Testis (tissue), 3 donors: ENCODE measurements around the gene CNPY1. TPM values are rescaled to one million over a fixed set of nuclear protein-coding genes. Genes with fewer than 3 reads are reported as not detected.
"Not testable (repeated sequence)": the region's sequence is repeated elsewhere in the genome, so short reads cannot be mapped to it uniquely, and the experiment has no call there.

Source experiments
- DNase-seq: peaks from one replicate; pipeline ENCODE4 v3.0.0-alpha.2; 2019
- H3K27ac ChIP-seq, 2 donors: fragments of 200-600 bp; sonication (generic); one replicate each; pipeline ENCODE4 v1.5.1; 2019
- H3K27me3 ChIP-seq: fragments of 200-600 bp; sonication (generic); one replicate; pipeline ENCODE4 v1.5.1; 2019
- H3K36me3 ChIP-seq: fragments of 200-600 bp; sonication (generic); one replicate; pipeline ENCODE4 v1.5.1; 2017; ENCODE audit warnings: low read depth; ENCODE audit errors: missing control alignments
- H3K4me1 ChIP-seq: fragments of 200-600 bp; sonication (generic); one replicate; pipeline ENCODE4 v1.5.1; 2019
- H3K4me3 ChIP-seq, 2 donors: fragments of 200-600 bp; sonication (generic); one replicate each; pipeline ENCODE4 v1.5.1; 2017 to 2019
- H3K9me3 ChIP-seq: fragments of 200-600 bp; sonication (generic); one replicate; pipeline ENCODE4 v1.5.1; 2017
- POLR2A ChIP-seq: fragments of 450-650 bp; IDR thresholded peaks from one replicate; pipeline ENCODE4 v1.6.1; 2017; ENCODE audit warnings: antibody characterized with exemption, mild to moderate bottlenecking, moderate library complexity
- WGBS, 2 donors: methylation state at CpG; one replicate each; pipeline ENCODE4 v1.1.5; 2018; 5-methylcytosine and 5-hydroxymethylcytosine counted together
- intact Hi-C: fragments of 100-400 bp; cut with DNase I; formaldehyde crosslinking; loops from one replicate; pipeline ENCODE4 v1.15.1; 2023; ENCODE audit warnings: low total_unique reads
- polyA plus RNA-seq: library from polyadenylated mRNA; stranded (reverse); fragments of 350-450 nt; fragmentation: Illumina TruSeq; extraction: RNeasy Lipid Tissue Mini Kit (QIAGEN cat#74804); gene quantifications from one replicate; pipeline ENCODE4 v1.2.3, GENCODE V29; 2014; ENCODE audit warnings: low read depth, low replicate concordance; ENCODE audit not compliant: insufficient read depth
- total RNA-seq, 2 donors: library from RNA; depleted of rRNA; stranded (reverse); fragments of >200 nt; gene quantifications; one replicate each; pipeline ENCODE4 v1.2.3, GENCODE V29; 2016
- TF ChIP-seq, protein P1 (sequence below), 3 experiments: fragments of 450-650 bp in 2 of 3; fragments of 200-600 bp in 1 of 3; sonication (generic) in 1 of 3; IDR thresholded peaks; one replicate each; pipeline ENCODE4 v1.5.1; 2016 to 2019; ENCODE audit warnings: antibody characterized with exemption in 3 of 3, mild to moderate bottlenecking in 2 of 3, moderate library complexity in 1 of 3

The CNPY1 gene
- total and polyA plus RNA-seq, 3 donors from 2014 or later, result 0.25 to 0.47 (median 0.31) TPM

DNA sequence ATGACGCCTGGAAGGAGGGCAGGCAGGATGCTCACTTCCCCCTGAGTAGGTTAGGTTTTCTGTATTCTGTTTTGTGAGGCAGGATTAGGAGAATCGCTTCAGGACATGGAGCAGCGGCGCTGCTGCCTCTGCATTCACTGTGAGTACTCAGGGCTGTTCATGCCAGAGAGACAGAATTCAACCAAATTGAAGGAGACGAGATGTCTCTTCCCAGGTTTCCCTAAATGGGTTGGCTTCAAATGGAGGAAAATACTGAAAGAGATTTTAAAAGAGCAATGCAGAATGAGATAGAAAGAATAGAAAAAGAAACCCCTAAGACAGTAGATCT lies 21.9 kb upstream of the CNPY1 start:
- Histone ChIP-seq H3K9me3 (no peaks in the 10 kb centered on the region), H3K4me1 (no peaks in the 10 kb centered on the region), H3K4me3 (no peak overlapping the region), H3K27me3 (no peaks in the 10 kb centered on the region), H3K36me3 (no peaks in the 10 kb centered on the region), H3K27ac (no peak overlapping the region)
- intact Hi-C loops, result no loop called here
- no peak for DNase-seq
- WGBS, 2 donors, result 75 to 80% methylated on average over 5 of the region's 5 CpGs
- no peak for TF ChIP-seq POLR2A
- TF ChIP-seq, protein P1, sequence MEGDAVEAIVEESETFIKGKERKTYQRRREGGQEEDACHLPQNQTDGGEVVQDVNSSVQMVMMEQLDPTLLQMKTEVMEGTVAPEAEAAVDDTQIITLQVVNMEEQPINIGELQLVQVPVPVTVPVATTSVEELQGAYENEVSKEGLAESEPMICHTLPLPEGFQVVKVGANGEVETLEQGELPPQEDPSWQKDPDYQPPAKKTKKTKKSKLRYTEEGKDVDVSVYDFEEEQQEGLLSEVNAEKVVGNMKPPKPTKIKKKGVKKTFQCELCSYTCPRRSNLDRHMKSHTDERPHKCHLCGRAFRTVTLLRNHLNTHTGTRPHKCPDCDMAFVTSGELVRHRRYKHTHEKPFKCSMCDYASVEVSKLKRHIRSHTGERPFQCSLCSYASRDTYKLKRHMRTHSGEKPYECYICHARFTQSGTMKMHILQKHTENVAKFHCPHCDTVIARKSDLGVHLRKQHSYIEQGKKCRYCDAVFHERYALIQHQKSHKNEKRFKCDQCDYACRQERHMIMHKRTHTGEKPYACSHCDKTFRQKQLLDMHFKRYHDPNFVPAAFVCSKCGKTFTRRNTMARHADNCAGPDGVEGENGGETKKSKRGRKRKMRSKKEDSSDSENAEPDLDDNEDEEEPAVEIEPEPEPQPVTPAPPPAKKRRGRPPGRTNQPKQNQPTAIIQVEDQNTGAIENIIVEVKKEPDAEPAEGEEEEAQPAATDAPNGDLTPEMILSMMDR (IDR thresholded peaks at IDR 0.05), result no peak

DNA sequence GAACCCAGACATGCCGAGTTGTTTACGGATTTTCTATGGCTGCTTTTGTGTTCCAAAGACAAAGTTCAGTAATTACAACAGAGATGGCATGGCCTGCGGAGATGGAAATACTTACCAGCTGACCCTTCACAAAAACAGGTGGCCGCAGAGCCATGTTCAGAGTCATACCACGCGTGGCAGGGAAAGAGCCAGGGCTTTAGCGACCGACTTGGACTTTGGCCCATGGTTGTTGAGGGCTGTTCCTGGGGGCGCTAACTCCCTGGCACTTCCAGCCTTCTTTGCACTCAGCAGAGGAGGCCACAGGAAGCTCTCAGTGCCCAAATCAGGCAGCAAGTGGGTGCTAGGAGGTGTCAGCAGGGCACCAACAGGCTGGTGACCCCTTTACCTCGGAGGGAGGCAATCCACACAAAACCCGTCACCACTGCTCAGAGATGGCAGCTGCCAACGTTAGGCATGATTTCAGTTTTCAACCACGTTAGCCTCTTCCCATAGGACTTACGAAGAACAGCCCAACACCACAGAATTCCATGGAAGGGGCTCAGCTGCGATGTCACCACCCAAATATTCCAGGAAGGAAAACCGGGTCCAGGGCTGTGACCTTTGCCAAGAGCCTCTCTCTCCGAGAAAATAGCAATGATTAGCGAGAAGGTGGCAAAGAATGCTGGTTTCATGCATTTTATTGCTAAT lies 21.4 kb upstream of the CNPY1 start:
- Histone ChIP-seq H3K36me3 (no peaks in the 10 kb centered on the region), H3K9me3 (no peaks in the 10 kb centered on the region), H3K27ac (no peak overlapping the region), H3K4me1 (no peaks in the 10 kb centered on the region), H3K4me3 (no peak overlapping the region), H3K27me3 (no peaks in the 10 kb centered on the region)
- DNase-seq, result no peak
- 87 to 90% methylated on average over 16 to 18 of the region's 18 CpGs for WGBS, 2 donors
- intact Hi-C loops, result no loop called here
- TF ChIP-seq, protein P1 (IDR thresholded peaks at IDR 0.05), result no peak
- TF ChIP-seq POLR2A, result no peak

DNA sequence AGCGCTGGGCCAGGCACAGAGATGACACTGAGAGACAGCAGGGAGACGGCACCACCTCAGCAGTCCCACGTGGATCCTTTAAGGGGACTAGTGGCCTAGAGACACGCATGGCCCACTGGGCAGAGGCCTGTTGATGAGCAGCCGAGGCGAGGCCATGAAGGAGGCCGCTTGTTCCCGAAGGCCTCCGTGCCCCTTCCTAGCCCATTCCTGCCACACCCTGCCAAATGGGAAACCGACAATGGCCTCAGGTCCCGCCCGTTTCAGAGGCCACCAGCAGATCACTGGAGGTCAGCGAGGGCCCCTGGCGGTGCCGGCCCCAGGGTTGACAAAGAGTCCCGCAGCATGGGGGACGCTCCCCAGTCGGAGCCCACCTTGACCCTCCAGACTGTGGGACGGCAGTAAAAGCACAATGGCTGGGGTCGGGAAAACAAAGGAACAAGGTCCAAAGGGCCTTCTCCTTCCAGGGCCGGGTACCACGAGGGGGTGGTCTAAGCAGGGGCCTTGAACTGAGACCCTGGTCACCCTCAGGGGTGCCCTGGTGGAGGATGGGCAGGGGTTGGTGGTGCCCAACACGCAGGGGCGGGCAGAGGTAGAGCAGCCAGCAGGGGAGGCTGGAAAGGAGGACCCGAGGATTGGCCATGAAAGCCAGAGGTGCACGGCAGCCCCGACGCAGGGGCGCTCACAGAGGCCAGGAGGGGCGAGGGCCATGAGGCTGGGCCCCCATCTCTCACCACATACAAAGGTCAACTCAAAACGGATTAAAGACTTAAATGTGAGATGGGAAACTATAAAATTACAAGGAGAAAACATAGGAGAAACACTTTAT lies 19.9 kb upstream of the CNPY1 start:
- H3K4me1 ChIP-seq, result no peaks in the 10 kb centered on the region
- intact Hi-C loops, result no loop called here
- no peak for TF ChIP-seq POLR2A
- TF ChIP-seq, protein P1 (IDR thresholded peaks at IDR 0.05), result no peak
- no peak overlapping the region for H3K4me3 ChIP-seq
- no peaks in the 10 kb centered on the region for H3K36me3 ChIP-seq
- H3K27ac ChIP-seq, result no peak overlapping the region
- no peak for DNase-seq
- no peaks in the 10 kb centered on the region for H3K27me3 ChIP-seq
- WGBS, 2 donors, result 94% methylated on average over 19 to 31 of the region's 31 CpGs
- H3K9me3 ChIP-seq, result no peaks in the 10 kb centered on the region

DNA sequence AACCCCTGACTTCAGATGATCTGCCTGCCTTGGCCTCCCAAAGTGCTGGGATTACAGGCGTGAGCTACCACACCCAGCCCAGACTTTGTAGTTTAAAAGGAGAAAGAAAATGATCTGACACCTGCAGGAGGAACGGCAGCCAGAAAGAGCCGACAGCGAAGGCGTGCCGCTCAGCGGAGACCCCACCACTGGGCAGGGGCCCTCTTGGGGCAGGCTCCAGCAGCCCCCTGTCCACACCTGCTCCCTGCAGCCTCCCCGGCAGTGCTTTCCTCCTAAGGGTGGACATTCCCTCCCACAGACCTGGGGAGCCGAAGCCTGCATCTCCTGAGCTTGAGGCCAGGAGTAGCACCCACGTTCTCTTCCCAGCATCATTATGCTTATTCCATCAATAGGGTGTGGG lies 19.2 kb upstream of the CNPY1 start:
- WGBS, 2 donors, result 92 to 100% methylated on average over 1 to 10 of the region's 10 CpGs
- intact Hi-C loops, result no loop called here
- Histone ChIP-seq H3K4me1 (no peaks in the 10 kb centered on the region), H3K27me3 (no peaks in the 10 kb centered on the region), H3K4me3 (no peak overlapping the region), H3K36me3 (no peaks in the 10 kb centered on the region), H3K9me3 (no peaks in the 10 kb centered on the region), H3K27ac (no peak overlapping the region)
- no peak for DNase-seq
- TF ChIP-seq, protein P1 (IDR thresholded peaks at IDR 0.05), result no peak
- TF ChIP-seq POLR2A, result no peak

DNA sequence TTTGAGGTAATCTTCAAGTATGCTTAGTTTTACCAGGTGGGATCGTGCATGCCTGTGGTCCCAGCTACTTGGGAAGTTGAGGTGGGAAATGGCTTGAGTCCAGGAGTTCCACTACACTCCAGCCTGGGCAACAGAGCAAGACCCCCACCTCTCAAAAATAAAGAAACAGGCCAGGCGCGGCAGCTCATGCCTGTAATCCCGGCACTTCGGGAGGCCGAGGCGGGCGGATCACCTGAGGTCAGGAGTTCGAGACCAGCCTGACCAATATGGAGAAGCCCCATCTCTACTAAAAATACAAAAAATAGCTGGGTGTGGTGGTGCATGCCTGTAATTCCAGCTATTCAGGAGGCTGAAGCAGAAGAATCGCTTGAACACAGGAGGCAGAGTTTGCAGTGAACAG lies 16.6 kb upstream of the CNPY1 start:
- not testable (repeated sequence) for H3K4me3 ChIP-seq
- WGBS, 2 donors, result 91 to 95% methylated on average over 10 of the region's 10 CpGs

More for the DNA sequence above, 16.6 kb upstream of the CNPY1 start:
- H3K27ac ChIP-seq, H3K4me1 ChIP-seq, H3K27me3 ChIP-seq, H3K36me3 ChIP-seq, intact Hi-C loops, DNase-seq, H3K9me3 ChIP-seq: not testable (repeated sequence)
